ENCODE data around the gene DBNL.

Gene DBNL

DNA sequence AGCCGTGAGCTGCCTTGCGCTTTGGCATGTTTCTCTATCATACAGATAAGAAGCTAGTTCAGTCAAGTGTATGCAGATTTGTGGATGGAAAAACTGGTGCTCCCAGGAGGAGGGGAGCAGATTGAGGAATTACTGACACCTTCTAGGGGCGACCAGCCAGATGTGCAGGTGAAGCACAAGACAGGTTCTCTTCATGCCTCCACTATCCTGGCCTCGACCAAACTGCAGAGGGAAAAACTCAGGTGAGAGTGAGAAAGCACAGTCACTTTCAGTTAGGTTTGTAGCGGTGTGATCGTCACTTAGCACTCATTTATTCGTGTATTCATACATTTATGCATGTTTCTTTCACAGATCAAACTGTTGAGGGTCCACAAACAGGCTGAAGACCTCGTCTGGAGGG is 600 bp upstream of the DBNL start:
- DNase-seq (ENCODE audit: extremely low read depth, insufficient read length) = no peak
- H3K27me3 ChIP-seq (replicated peaks; ENCODE audit: control insufficient read depth, insufficient read depth, low read length) = no peaks in the 10 kb centered on the region
- TF ChIP-seq, protein P1, sequence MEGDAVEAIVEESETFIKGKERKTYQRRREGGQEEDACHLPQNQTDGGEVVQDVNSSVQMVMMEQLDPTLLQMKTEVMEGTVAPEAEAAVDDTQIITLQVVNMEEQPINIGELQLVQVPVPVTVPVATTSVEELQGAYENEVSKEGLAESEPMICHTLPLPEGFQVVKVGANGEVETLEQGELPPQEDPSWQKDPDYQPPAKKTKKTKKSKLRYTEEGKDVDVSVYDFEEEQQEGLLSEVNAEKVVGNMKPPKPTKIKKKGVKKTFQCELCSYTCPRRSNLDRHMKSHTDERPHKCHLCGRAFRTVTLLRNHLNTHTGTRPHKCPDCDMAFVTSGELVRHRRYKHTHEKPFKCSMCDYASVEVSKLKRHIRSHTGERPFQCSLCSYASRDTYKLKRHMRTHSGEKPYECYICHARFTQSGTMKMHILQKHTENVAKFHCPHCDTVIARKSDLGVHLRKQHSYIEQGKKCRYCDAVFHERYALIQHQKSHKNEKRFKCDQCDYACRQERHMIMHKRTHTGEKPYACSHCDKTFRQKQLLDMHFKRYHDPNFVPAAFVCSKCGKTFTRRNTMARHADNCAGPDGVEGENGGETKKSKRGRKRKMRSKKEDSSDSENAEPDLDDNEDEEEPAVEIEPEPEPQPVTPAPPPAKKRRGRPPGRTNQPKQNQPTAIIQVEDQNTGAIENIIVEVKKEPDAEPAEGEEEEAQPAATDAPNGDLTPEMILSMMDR (IDR thresholded peaks at IDR 0.05; ENCODE audit: insufficient read depth, low read length, poor library complexity, severe bottlenecking) = no peak
- H3K36me3 ChIP-seq (ENCODE audit: control insufficient read depth, insufficient read depth, low read length) = peaks cover 3% of the 10 kb centered on the region; the same call in 1 of the 2 replicates
- peak overlapping the region; percentile 98 for H3K4me3 ChIP-seq (replicated peaks; ENCODE audit: low read depth, low read length)

DNA sequence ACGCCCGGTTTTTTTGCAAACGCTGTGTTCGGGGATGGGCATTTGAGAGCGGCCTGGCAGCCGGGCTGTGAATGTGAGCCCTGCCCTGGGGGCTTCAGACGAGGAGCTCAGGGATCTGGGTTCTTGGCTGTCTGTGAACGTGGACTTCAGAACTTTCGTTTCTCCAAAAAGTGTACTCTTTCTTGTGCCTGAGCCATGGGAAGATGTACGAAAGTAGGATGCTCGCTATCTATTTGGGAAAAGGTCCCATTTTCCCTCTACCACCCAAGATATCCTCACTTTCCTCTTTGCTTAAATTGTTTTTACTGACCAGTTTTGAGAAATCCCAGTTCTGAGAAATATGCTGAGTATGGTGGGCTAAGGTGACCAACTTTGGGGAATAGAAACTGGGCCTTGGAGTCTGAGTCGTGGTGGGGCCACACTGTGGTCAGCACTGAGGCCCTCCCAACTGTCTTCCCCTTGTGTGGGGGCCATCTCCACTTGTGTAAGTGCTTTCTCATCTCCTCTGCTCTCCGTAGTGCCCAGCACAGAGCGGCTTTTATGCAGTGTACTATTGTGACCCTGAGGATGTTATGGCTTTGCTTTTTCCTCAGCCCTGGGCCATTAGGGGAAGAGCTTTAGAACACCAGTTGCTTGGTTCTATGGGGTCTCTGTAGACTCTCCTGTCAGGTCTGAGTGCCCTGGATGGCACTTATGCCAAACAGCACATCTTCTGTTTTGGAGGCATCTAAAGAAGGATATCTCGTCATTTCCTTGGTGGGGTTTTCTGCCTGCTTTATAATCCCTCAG is 918 bp downstream of the DBNL start:
- peak overlapping the region; percentile 98 for H3K4me3 ChIP-seq (replicated peaks; ENCODE audit: low read depth, low read length)
- H3K27me3 ChIP-seq (replicated peaks; ENCODE audit: control insufficient read depth, insufficient read depth, low read length) = no peaks in the 10 kb centered on the region
- DNase-seq (ENCODE audit: extremely low read depth, insufficient read length) = no peak
- peaks cover 11% of the 10 kb centered on the region for H3K36me3 ChIP-seq (ENCODE audit: control insufficient read depth, insufficient read depth, low read length)
- TF ChIP-seq, protein P1 (IDR thresholded peaks at IDR 0.05; ENCODE audit: insufficient read depth, low read length, poor library complexity, severe bottlenecking) = no peak

DNA sequence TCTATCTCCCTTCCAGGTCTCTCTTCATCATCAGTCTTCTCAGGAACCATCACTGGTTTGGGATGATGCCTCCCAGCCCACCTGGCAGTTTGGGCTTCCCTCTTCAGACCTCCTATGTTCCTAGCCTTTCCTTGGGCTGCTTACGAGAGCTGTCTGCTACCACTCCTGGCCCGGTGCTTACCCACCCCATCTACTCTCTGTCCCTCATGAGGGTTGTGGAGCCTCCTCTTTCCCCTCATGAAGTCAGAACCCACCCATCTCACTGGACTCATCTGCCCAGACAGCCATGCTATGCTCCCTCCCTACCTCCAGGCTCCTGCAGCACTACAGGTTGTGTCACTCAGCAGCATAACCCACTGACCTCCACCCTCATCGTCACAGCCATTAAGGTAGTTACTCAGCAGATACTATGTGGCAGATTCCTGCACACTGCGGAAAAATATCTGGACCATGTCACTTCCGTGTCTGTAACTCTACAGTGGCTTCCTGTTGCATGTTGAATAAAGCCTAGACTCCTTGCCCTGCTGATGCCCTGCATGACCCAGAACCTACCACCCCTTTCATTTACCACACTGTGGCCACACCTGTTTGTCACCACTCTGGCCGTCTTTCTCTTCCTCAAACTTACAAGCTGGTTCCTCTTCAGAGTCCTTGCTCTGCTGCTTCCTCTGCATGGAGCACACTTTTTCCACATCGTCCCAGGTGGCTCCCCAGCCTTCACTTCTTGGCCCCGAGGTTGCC is 2.0 kb downstream of the DBNL start:
- peak; percentile 26 for DNase-seq (ENCODE audit: extremely low read depth, insufficient read length)
- H3K4me3 ChIP-seq (replicated peaks; ENCODE audit: low read depth, low read length) = peak overlapping the region; percentile 98
- TF ChIP-seq, protein P1 (IDR thresholded peaks at IDR 0.05; ENCODE audit: insufficient read depth, low read length, poor library complexity, severe bottlenecking) = no peak
- H3K36me3 ChIP-seq (ENCODE audit: control insufficient read depth, insufficient read depth, low read length) = peaks cover 17% of the 10 kb centered on the region
- H3K27me3 ChIP-seq (replicated peaks; ENCODE audit: control insufficient read depth, insufficient read depth, low read length) = no peaks in the 10 kb centered on the region

DNA sequence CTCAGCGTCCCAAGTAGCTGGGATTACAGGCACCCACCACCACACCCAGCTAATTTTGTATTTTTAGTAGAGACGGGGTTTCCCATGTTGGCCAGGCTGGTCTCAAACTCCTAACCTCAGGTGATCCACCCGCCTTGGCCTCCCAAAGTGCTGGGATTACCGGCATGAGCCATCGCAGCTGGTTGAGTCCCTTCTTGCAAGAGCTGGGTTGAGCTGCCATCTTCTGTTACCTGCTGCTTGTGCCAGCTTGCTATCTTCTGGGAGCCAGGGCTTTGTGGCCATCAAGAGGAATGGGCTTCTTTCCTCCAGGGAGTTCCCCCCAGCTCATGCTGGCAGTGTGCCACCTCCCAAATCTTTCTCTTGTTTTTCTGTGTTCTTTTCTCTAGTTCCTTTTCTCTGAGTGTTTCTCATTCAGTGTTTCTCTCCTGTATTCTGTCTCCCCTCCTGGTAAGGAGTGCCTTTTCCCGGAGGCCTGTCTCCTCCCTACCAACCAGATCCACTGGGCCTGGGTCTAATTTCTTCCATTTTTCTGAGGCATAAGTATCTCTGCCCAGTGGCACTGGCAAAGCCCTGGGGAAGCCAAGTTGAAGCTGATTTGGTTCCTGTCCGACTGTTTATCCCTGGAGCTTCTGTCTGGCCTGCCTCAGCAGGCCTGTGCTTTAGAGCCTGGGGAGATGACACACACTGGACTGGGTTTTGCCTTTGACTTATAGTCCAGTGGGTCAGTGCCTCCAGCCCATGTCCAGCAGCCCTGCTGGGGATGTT is 3.7 kb downstream of the DBNL start:
- Histone ChIP-seq H3K36me3 (ENCODE audit: control insufficient read depth, insufficient read depth, low read length) (peaks cover 26% of the 10 kb centered on the region), H3K27me3 (replicated peaks; ENCODE audit: control insufficient read depth, insufficient read depth, low read length) (no peaks in the 10 kb centered on the region), H3K4me3 (replicated peaks; ENCODE audit: low read depth, low read length) (no peak overlapping the region)
- TF ChIP-seq, protein P1 (IDR thresholded peaks at IDR 0.05; ENCODE audit: insufficient read depth, low read length, poor library complexity, severe bottlenecking) = no peak
- no peak for DNase-seq (ENCODE audit: extremely low read depth, insufficient read length)

DNA sequence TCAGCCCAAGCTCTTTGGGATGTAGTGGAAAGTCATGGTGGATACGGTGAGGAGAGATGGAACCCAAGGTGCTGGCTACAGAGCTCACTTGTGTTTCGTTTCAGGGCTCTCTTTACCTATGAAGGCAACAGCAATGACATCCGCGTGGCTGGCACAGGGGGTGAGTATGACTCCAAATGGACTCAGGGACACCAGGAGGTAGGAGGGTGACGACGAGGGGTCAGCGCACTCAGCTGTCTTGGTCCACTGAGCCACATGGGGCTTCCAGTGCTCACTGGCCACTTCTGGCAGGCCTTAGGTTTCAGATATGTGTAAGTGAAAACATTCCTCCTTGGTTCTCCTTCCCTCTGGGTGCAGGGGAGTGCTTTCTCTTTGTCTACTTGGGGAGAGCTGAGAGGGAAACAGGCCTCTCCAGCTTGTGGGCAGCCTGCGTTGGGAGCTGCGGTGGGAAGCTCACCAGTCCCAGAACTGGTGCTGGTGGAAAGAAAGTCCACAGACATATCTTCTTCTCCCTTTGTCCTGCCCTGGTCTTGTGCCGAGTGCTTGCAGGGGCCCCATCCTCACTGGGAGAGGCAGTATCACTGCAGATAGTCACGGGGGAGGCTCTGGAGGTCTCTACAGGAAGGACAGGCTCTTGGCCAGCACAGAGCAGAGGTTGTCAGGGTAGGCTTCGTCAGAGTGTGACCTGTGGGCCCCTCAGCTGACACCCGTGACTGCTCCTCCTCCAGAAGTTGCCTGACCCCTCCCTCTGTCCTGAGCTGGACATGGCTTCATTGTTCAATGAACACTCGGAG is 5.8 kb downstream of the DBNL start:
- peaks cover 26% of the 10 kb centered on the region for H3K36me3 ChIP-seq (ENCODE audit: control insufficient read depth, insufficient read depth, low read length)
- DNase-seq (ENCODE audit: extremely low read depth, insufficient read length) = no peak
- no peak overlapping the region for H3K4me3 ChIP-seq (replicated peaks; ENCODE audit: low read depth, low read length)
- TF ChIP-seq, protein P1 (IDR thresholded peaks at IDR 0.05; ENCODE audit: insufficient read depth, low read length, poor library complexity, severe bottlenecking) = no peak
- no peaks in the 10 kb centered on the region for H3K27me3 ChIP-seq (replicated peaks; ENCODE audit: control insufficient read depth, insufficient read depth, low read length)

Measured in GM06990 (cell line).